SK-N-SH (cell line): Measurements from ENCODE around the gene GNAT2. TPM values are rescaled to one million over a fixed set of nuclear protein-coding genes. Genes with fewer than 3 reads are reported as not detected.
"Not testable (repeated sequence)": the region's sequence is repeated elsewhere in the genome, so short reads cannot be mapped to it uniquely, and the experiment has no call there.

Experiments
- CTCF ChIA-PET: fragments of 300-600, 350-600 bp; formaldehyde crosslinking; extraction: SDS; loops from one replicate; lab custom pipeline; 2021; lab: Yijun Ruan, JAX
- POLR2A ChIA-PET: fragments of 350-600 bp; sonication (Branson Sonifier 250); formaldehyde crosslinking; extraction: SDS; loops from one replicate; lab custom pipeline; 2020; ENCODE audit warnings: antibody characterized with exemption, inconsistent platforms; lab: Yijun Ruan, JAX
- DNase-seq: peaks from one replicate; pipeline ENCODE4 v3.0.0; 2012
- H2AFZ ChIP-seq: fragments of 200-600 bp; sonication (generic); 2 replicates; pipeline ENCODE4 v1.8.1; 2016; ENCODE audit warnings: antibody characterized with exemption, mild to moderate bottlenecking, low read depth
- H3F3A ChIP-seq: fragments of 200-600 bp; sonication (generic); replicated peaks from 2 replicates; pipeline ENCODE3; 2016; ENCODE audit warnings: antibody characterized with exemption, mild to moderate bottlenecking; ENCODE audit not compliant: insufficient read depth
- H3K27ac ChIP-seq, 2 experiments: fragments of 200-500 bp in 1 of 2; fragments of 200-600 bp in 1 of 2; sonication (Bioruptor generic) in 1 of 2; sonication (generic), shearing (Covaris generic) in 1 of 2; 2 replicates each; pipeline versions ENCODE4 v1.5.1 to v1.6.1; 2014 to 2016; ENCODE audit warnings: low read depth in 2 of 2, inconsistent platforms in 1 of 2, low read length in 1 of 2, mild to moderate bottlenecking in 1 of 2, mixed read lengths in 1 of 2
- H3K27me3 ChIP-seq: fragments of 200-600 bp; sonication (generic), shearing (Covaris generic); 2 replicates; pipeline ENCODE4 v1.6.1; 2016; ENCODE audit warnings: mixed run types; ENCODE audit not compliant: insufficient read depth
- H3K36me3 ChIP-seq, 2 experiments: fragments of 200-500 bp in 1 of 2; fragments of 200-600 bp in 1 of 2; sonication (Bioruptor generic) in 1 of 2; sonication (generic) in 1 of 2; replicated peaks in 1 of 2; 2 replicates each; pipeline versions ENCODE3 to v1.5.1; 2014 to 2016; ENCODE audit warnings: low read length in 1 of 2, mild to moderate bottlenecking in 1 of 2; ENCODE audit not compliant: insufficient read depth in 2 of 2, control insufficient read depth in 1 of 2
- H3K4me1 ChIP-seq, 2 experiments: fragments of 200-500 bp in 1 of 2; fragments of 200-600 bp in 1 of 2; sonication (Bioruptor generic) in 1 of 2; sonication (generic), shearing (Covaris generic) in 1 of 2; 2 replicates each; pipeline versions ENCODE4 v1.5.1 to v1.6.1; 2014 to 2016; ENCODE audit warnings: low read depth in 1 of 2, low read length in 1 of 2, mixed run types in 1 of 2; ENCODE audit not compliant: insufficient read depth in 2 of 2, control insufficient read depth in 1 of 2
- H3K4me2 ChIP-seq: fragments of 200-600 bp; sonication (generic), shearing (Covaris generic); 2 replicates; pipeline ENCODE4 v1.6.1; 2017; ENCODE audit warnings: mixed run types
- H3K4me3 ChIP-seq, 2 experiments: fragments of 200-500 bp in 1 of 2; fragments of 200-600 bp in 1 of 2; sonication (Bioruptor generic) in 1 of 2; sonication (generic), shearing (Covaris generic) in 1 of 2; 2 replicates each; pipeline versions ENCODE4 v1.5.1 to v1.8.1; 2014 to 2016; ENCODE audit warnings: low read depth in 2 of 2, inconsistent platforms in 1 of 2, low read length in 1 of 2, mild to moderate bottlenecking in 1 of 2, mixed read lengths in 1 of 2, moderate library complexity in 1 of 2
- H3K79me2 ChIP-seq: fragments of 200-600 bp; sonication (generic); 2 replicates; pipeline ENCODE4 v1.8.1; 2017; ENCODE audit warnings: mild to moderate bottlenecking; ENCODE audit not compliant: insufficient read depth
- H3K9ac ChIP-seq: fragments of 200-600 bp; sonication (generic); 2 replicates; pipeline ENCODE4 v1.6.1; 2017; ENCODE audit warnings: mixed run types
- H3K9me2 ChIP-seq: fragments of 200-600 bp; sonication (generic); 2 replicates; pipeline ENCODE4 v1.6.1; 2017; ENCODE audit warnings: mixed run types
- H3K9me3 ChIP-seq: fragments of 200-600 bp; sonication (generic); 2 replicates; pipeline ENCODE4 v1.6.1; 2017; ENCODE audit warnings: mixed run types, mild to moderate bottlenecking, moderate library complexity
- H4K20me1 ChIP-seq: fragments of 200-600 bp; sonication (generic); 2 replicates; pipeline ENCODE4 v1.6.1; 2017; ENCODE audit warnings: mild to moderate bottlenecking, mixed run types; ENCODE audit not compliant: insufficient read depth
- EP300 ChIP-seq, 2 experiments: IDR thresholded peaks; 2 replicates each; pipeline versions ENCODE4 v1.4.0 to v1.6.1; 2012; ENCODE audit warnings: borderline replicate concordance in 1 of 2, low read depth in 1 of 2, low read length in 1 of 2
- FOXJ3 ChIP-seq: sonication (generic); formaldehyde crosslinking; IDR thresholded peaks from 2 replicates; pipeline ENCODE4 v1.5.1; 2020; ENCODE audit warnings: mild to moderate bottlenecking, missing genetic modification reagents
- FOXM1 ChIP-seq: IDR thresholded peaks from 2 replicates; pipeline ENCODE4 v1.4.0; 2012; ENCODE audit warnings: low read depth, mild to moderate bottlenecking
- GABPA ChIP-seq: IDR thresholded peaks from 2 replicates; pipeline ENCODE4 v1.4.0; 2012; ENCODE audit warnings: low read depth, mild to moderate bottlenecking
- JUND ChIP-seq: IDR thresholded peaks from 2 replicates; pipeline ENCODE4 v1.4.0; 2012
- RCOR1 ChIP-seq: fragments of 150-350 bp; IDR thresholded peaks from 2 replicates; pipeline ENCODE4 v1.6.1; 2017; ENCODE audit warnings: antibody characterized with exemption, low read length
- RXRA ChIP-seq: IDR thresholded peaks from 2 replicates; pipeline ENCODE4 v1.4.0; 2012; ENCODE audit warnings: low read depth, mild to moderate bottlenecking, borderline replicate concordance
- SMC3 ChIP-seq: IDR thresholded peaks from 2 replicates; pipeline ENCODE4 v1.6.1; 2012; ENCODE audit warnings: low read depth, low read length, improper control_type of control experiment
- WGBS: methylation state at CpG from one replicate; pipeline ENCODE4 v1.1.6; 2017; ENCODE audit warnings: low lambda C conversion rate; 5-methylcytosine and 5-hydroxymethylcytosine counted together
- polyA plus RNA-seq, 3 experiments: library from polyadenylated mRNA; depleted of rRNA; stranded (reverse); fragments of >200 nt; gene quantifications; 2 replicates each; pipeline ENCODE4 v1.2.3, GENCODE V29; 2012
- TF ChIP-seq, protein P1 (sequence below): IDR thresholded peaks from 2 replicates; pipeline ENCODE4 v1.4.0; 2012; ENCODE audit warnings: low read depth, borderline replicate concordance
- TF ChIP-seq, protein P2 (sequence below): IDR thresholded peaks from 2 replicates; pipeline ENCODE4; 2012
- TF ChIP-seq, protein P3 (sequence below): fragments of 150-350 bp; IDR thresholded peaks from 2 replicates; pipeline ENCODE4 v1.6.1; 2016; ENCODE audit warnings: mild to moderate bottlenecking, low read depth, low read length

The GNAT2 gene
- polyA plus RNA-seq, 1 of the 3 experiments (the other 2 are of a cell fraction), result 0.16 TPM

DNA sequence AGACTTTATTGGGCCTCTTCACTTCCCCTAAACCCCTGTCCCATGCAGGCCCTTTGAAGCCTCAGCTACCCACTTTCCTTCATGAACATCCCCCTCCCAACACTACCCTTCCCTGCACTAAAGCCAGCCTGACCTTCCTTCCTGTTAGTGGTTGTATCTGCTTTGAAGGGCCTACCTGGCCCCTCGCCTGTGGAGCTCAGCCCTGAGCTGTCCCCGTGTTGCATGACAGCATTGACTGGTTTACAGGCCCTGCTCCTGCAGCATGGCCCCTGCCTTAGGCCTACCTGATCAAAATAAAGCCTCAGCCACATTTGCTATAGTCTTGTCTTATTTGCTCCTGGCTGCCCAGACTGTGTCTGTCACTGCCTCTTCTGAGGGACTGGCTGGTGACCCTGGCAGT, 42.0 kb upstream of the GNAT2 start:
- ChIA-PET POLR2A (no interaction called here), CTCF (interaction anchor here (0.9 to 2.5 kb wide), 4 partner anchors 11 to 115 kb away, joined by 3 to 8 read pairs (median 4); no protein-coding TSS in a partner anchor)
- H3K79me2 ChIP-seq, result no peaks in the 10 kb centered on the region
- TF ChIP-seq RXRA, result no peak
- TF ChIP-seq FOXM1, result no peak
- TF ChIP-seq GABPA, result no peak
- TF ChIP-seq, protein P1, sequence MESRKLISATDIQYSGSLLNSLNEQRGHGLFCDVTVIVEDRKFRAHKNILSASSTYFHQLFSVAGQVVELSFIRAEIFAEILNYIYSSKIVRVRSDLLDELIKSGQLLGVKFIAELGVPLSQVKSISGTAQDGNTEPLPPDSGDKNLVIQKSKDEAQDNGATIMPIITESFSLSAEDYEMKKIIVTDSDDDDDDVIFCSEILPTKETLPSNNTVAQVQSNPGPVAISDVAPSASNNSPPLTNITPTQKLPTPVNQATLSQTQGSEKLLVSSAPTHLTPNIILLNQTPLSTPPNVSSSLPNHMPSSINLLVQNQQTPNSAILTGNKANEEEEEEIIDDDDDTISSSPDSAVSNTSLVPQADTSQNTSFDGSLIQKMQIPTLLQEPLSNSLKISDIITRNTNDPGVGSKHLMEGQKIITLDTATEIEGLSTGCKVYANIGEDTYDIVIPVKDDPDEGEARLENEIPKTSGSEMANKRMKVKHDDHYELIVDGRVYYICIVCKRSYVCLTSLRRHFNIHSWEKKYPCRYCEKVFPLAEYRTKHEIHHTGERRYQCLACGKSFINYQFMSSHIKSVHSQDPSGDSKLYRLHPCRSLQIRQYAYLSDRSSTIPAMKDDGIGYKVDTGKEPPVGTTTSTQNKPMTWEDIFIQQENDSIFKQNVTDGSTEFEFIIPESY, result no peak
- TF ChIP-seq, protein P2, sequence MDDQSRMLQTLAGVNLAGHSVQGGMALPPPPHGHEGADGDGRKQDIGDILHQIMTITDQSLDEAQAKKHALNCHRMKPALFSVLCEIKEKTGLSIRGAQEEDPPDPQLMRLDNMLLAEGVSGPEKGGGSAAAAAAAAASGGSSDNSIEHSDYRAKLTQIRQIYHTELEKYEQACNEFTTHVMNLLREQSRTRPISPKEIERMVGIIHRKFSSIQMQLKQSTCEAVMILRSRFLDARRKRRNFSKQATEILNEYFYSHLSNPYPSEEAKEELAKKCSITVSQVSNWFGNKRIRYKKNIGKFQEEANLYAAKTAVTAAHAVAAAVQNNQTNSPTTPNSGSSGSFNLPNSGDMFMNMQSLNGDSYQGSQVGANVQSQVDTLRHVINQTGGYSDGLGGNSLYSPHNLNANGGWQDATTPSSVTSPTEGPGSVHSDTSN, result no peak
- no peak for TF ChIP-seq FOXJ3 (CRISPR knock-in tag)
- TF ChIP-seq JUND, result no peak
- TF ChIP-seq RCOR1, result no peak
- TF ChIP-seq SMC3, result no peak
- TF ChIP-seq, protein P3, sequence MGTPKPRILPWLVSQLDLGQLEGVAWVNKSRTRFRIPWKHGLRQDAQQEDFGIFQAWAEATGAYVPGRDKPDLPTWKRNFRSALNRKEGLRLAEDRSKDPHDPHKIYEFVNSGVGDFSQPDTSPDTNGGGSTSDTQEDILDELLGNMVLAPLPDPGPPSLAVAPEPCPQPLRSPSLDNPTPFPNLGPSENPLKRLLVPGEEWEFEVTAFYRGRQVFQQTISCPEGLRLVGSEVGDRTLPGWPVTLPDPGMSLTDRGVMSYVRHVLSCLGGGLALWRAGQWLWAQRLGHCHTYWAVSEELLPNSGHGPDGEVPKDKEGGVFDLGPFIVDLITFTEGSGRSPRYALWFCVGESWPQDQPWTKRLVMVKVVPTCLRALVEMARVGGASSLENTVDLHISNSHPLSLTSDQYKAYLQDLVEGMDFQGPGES, result no peak
- TF ChIP-seq EP300 (IDR thresholded peaks at IDR 0.05; ENCODE audit: borderline replicate concordance in 1 of 2, low read depth in 1 of 2, low read length in 1 of 2), result no peak
- no peaks in the 10 kb centered on the region for H3K27me3 ChIP-seq
- no peak for DNase-seq
- peaks cover 4 to 7% of the 10 kb centered on the region in 2 experiments; a peak in 2 of 4 replicates for H3K4me1 ChIP-seq
- WGBS, result 82% methylated on average over 2 of the region's 2 CpGs
- H2AFZ ChIP-seq, result no peak overlapping the region
- no peaks in the 10 kb centered on the region for H3K9me3 ChIP-seq
- H3F3A ChIP-seq, result no peaks in the 10 kb centered on the region
- H3K9ac ChIP-seq, result no peak overlapping the region
- H3K4me3 ChIP-seq, result no peak overlapping the region
- no peak overlapping the region for H3K4me2 ChIP-seq
- peaks cover 0 to 10% of the 10 kb centered on the region in 2 experiments for H3K36me3 ChIP-seq
- no peak overlapping the region for H3K27ac ChIP-seq
- H4K20me1 ChIP-seq, result no peaks in the 10 kb centered on the region
- no peaks in the 10 kb centered on the region for H3K9me2 ChIP-seq

DNA sequence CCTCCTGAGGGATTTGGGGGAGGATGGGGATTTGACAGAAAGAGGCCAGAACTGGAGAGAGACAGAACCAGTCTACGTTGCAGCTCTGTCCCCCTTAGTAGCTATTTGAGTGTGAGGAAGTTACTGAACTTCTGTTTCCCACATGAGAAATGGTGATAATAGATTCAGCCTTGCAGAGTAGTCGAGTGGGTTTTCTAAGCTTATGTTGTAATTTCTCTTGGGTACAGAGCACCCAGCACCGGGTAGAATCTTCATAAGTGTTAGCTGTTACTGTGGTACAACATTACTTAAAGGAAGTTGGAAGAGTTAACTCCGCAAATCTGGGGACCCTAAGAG, 41.2 kb upstream of the GNAT2 start:
- 80% methylated on average over 2 of the region's 4 CpGs for WGBS
- H3K9me2 ChIP-seq, H3K79me2 ChIP-seq, H3F3A ChIP-seq, H3K36me3 ChIP-seq, DNase-seq, H3K27ac ChIP-seq, H3K4me1 ChIP-seq, H3K27me3 ChIP-seq, H4K20me1 ChIP-seq, H3K9me3 ChIP-seq, H3K4me2 ChIP-seq, H2AFZ ChIP-seq, H3K9ac ChIP-seq, H3K4me3 ChIP-seq: not testable (repeated sequence)
- ChIA-PET POLR2A (interaction anchor here (0.6 kb wide), 1 partner anchor 11 kb away, joined by 3 read pairs; no protein-coding TSS in a partner anchor), CTCF (interaction anchor here (0.9 to 2.5 kb wide), 3 partner anchors 11 to 115 kb away, joined by 4 to 8 read pairs (median 6); no protein-coding TSS in a partner anchor)
